ENCODE data around the gene MYO1D.

DNA sequence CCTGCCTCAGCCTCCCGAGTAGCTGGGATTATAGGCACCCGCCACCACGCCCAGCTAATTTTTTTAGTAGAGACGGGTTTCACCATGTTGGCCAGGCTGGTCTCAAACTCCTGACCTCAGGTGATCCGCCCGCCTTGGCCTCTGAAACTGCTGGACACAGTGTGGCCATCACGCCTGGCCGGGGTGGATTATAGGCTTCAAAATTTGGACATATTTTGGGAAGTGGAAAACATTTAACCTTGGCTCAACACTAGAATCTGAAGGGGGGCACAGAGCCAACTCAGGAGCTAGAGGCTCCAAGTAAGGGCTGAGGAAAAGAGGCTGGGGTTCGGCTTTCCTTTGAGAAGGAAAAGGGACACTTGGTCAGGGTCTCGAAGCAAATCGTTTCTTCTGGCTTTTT lies 392.3 kb downstream of the MYO1D start:
- no peak for TF ChIP-seq POLR2A (IDR thresholded peaks at IDR 0.05)
- TF ChIP-seq, protein P1, sequence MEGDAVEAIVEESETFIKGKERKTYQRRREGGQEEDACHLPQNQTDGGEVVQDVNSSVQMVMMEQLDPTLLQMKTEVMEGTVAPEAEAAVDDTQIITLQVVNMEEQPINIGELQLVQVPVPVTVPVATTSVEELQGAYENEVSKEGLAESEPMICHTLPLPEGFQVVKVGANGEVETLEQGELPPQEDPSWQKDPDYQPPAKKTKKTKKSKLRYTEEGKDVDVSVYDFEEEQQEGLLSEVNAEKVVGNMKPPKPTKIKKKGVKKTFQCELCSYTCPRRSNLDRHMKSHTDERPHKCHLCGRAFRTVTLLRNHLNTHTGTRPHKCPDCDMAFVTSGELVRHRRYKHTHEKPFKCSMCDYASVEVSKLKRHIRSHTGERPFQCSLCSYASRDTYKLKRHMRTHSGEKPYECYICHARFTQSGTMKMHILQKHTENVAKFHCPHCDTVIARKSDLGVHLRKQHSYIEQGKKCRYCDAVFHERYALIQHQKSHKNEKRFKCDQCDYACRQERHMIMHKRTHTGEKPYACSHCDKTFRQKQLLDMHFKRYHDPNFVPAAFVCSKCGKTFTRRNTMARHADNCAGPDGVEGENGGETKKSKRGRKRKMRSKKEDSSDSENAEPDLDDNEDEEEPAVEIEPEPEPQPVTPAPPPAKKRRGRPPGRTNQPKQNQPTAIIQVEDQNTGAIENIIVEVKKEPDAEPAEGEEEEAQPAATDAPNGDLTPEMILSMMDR (IDR thresholded peaks at IDR 0.05), result no peak

Measured in body of pancreas (tissue), 4 donors.